Frontal cortex (tissue), 4 donors: ENCODE data around the gene IFI44. TPM values are rescaled to one million over a fixed set of nuclear protein-coding genes. Genes with fewer than 3 reads are reported as not detected.

Experiments
- DNase-seq, 2 donors: peaks; one replicate each; pipeline ENCODE4 v3.0.0; 2012; ENCODE audit warnings: low spot score in 2 of 2
- FAIRE-seq: peaks from 2 replicates; lab custom pipeline; 2012; peaks lifted over from hg19 to GRCh38; lab: Jason Lieb, UNC
- total RNA-seq: library from RNA; depleted of rRNA; stranded (reverse); fragments of >200 nt; gene quantifications from one replicate; pipeline ENCODE4 v1.2.3, GENCODE V29; 2014
- donor health status: control.
- donor health status: control.
- donor health status: control.

IFI44 gene, protein sequence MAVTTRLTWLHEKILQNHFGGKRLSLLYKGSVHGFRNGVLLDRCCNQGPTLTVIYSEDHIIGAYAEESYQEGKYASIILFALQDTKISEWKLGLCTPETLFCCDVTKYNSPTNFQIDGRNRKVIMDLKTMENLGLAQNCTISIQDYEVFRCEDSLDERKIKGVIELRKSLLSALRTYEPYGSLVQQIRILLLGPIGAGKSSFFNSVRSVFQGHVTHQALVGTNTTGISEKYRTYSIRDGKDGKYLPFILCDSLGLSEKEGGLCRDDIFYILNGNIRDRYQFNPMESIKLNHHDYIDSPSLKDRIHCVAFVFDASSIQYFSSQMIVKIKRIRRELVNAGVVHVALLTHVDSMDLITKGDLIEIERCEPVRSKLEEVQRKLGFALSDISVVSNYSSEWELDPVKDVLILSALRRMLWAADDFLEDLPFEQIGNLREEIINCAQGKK
- 34.2 TPM for total RNA-seq

DNA sequence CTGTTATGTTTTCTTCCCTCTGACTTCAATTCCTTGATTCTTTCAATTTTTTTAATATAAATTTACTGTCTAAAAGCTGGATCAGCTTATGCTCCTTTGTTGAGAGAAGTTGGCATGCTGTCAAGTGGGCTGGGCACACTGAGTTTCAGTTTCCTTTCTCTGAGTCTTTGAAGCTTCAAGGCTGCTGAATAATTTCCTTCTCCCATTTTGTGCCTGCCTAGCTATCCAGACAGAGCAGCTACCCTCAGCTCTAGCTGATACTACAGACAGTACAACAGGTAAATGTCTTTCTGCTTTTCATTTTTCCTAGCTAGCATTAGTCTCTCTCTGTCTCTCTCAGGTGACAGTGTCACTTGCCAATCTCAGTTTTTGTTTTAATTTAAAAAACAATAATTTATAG is at the start of gene IFI44:
Gene IFI44 (plus strand): TSS at position 204 of the 400 bp plus-strand sequence. CDS start 365 bp downstream, outside the sequence.
- DNase-seq (peak; percentile 1 to 31), FAIRE-seq (no peak)

DNA sequence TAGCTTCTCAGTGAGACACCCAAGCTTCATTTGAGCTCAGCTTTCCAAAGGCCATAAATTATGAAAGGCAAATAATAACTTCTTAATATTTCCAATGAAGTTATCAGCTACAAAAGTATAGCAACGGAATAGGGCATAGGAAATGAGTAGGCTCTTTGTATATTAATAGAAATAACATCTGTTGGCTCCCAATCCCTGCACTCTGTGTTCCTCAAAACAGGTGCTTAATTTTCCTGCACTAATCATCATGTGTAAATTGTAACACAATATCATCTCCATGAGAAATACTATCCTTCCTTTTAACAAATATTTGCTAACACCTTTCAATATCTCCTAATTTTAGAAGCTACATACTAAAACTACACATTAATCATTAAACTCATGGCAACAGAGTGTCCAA is 48.6 kb upstream of the IFI44 start:
- DNase-seq (no peak), FAIRE-seq (no peak)

DNA sequence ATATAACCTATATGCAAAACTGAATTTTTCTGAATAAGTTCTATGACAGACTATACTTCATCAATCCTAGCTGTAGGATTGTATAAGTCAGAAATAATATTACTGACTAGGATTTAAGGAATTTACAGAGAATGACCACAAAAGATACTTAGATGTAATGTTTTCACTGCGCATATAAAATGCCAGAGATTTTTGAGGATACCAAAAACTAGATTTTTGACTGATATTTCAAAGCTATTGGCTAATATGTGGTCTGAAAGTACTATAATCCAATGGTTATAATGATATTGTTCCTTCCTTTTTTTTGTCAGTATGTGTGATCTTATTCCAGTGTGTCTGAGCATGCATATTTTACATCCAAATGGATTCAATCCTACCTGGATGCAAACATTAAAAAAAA is 46.4 kb upstream of the IFI44 start:
- DNase-seq (no peak), FAIRE-seq (no peak)

DNA sequence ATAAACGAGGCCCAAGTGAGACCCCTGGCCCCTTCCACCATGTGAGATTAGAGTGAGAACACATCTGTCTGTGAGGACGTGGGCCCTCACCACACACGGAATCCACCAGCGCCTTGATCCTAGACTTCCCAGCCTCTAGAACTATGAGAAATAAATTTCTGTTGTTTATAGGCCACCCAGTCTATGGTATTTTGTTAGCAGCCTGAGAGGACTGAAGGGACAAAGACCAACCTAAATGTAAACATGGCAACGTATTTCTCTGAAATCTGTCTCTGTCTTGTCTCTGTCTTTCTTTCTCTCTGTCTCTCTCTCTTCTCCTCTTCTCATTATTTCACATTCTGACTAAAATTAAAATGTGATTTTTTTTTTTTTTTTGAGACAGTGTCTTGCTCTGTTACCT is 45.0 kb upstream of the IFI44 start:
- no peak for FAIRE-seq
- DNase-seq: no peak

DNA sequence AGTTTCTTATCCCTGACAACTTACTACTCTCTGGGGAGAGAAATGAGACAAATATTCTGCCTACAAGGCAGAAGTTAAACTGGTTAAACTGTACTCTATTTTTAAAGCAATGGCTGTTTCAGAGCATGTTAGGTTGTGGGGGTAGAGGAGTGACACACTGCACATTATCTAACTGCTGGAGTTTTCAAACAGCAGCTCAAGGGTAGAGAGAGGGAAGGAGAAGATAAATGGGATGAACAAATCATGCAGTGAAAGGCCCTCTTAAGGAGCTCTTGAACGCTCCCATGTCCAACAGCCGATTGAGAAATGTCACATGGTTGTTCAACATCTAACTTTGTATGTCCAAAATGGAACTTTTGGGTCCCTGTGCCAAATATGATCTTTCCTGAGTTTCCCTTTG is 43.4 kb upstream of the IFI44 start:
- FAIRE-seq (no peak), DNase-seq (no peak)

DNA sequence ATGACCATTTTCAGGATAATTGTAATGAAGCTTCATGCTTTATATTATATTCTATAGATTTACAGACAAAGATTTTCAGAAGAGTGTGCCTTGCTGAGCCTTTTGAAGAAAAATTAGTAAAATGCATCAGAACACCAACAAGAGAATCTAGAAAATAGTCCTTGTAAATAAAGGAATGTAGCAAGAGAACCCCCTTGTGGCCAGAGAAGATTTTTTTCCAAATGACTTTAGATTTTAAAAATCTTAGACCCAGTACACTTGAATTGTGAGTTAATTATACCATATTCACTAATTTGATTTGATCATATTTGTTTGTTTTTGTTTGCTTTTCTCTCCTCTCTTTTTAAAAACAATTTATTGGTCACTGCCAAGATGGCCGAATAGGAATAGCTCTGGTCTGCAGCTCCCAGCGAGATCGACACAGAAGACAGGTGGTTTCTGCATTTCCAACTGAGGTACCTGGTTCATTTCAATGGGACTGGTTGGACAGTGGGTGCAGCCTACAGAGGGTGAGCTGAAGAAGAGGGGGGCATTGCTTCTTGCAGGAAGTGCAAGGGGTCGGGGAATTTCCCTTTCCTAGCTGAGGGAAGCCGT is 42.2 kb upstream of the IFI44 start:
- DNase-seq (peak in 1 of 2 donors; percentile 18), FAIRE-seq (peak; percentile 52)

DNA sequence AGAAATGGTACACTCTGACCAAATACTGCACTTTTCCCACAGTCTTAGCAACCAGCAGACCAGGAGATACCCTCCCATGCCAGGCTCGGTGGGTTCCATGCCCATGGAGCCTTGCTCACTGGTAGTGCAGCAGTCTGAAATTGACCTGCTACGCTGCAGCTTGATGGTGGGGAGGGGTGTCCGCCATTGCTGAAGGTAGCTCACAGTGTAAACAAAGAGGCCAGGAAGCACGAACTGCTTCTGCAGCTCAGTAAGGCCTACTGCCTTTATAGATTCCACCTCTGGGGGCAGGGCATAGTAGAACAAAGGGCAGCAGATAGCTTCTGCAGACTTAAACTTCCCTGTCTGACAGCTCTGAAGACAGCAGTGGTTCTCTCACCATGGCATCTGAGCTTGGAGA is 41.7 kb upstream of the IFI44 start:
- FAIRE-seq: no peak
- no peak for DNase-seq

DNA sequence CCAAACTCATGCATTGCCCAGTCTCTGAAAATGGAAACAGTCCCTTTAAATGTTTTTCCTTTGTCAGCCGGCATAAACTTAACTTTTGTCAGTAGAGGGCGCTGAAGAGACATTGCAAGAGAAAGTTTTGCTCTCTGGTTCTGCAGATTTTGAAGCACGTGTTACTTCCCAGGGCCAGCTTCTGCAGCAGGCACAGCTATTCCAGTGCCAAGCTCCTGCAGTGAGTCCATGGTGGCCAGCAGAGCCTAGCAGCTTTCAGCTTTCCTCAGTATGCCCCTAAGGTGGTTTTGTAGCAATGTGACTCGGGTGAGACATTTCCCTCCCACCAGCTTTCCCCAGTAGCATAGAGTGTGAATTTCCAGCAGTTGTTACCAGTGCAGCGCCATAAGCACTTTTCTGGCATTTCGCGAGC is 32.0 kb upstream of the IFI44 start:
- FAIRE-seq (peak; percentile 83), DNase-seq (peak; percentile 19 to 20)

DNA sequence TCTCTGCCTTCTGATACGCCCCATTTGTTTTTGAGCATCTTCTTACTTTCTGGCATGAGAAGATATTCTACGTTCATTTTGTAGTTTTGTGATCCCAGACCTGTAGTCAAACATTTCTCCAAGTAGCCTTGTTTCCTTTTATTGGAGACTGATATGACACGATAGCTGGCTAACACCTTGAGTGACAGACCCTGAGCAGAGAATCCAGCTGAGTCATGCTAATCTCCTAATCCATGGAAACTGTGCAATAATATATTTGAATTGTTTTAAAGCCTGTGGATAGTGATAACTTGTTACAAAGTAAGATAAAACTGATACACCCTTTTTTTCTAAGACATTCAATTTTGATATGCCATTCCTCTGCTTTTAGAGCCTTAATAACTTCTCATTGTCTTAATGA is 30.6 kb upstream of the IFI44 start:
- FAIRE-seq (no peak), DNase-seq (no peak)

DNA sequence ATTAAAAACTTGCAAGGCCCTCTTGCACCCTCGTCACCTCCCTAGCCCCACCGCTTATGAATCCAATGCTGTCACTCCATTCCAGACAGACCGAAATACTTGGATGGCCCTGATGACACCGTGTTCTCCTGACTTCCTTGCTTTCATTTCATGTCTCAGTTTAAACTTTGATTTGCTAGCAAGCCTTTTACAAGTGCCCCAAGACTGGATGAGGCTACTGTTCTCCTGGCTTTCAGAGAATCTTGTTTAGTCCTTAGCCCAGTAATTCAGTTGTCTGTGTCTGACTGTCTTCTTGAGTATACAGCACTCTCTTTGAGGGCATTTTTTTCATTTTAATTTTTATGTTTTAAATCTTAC is 30.2 kb upstream of the IFI44 start:
- FAIRE-seq: no peak
- no peak for DNase-seq

DNA sequence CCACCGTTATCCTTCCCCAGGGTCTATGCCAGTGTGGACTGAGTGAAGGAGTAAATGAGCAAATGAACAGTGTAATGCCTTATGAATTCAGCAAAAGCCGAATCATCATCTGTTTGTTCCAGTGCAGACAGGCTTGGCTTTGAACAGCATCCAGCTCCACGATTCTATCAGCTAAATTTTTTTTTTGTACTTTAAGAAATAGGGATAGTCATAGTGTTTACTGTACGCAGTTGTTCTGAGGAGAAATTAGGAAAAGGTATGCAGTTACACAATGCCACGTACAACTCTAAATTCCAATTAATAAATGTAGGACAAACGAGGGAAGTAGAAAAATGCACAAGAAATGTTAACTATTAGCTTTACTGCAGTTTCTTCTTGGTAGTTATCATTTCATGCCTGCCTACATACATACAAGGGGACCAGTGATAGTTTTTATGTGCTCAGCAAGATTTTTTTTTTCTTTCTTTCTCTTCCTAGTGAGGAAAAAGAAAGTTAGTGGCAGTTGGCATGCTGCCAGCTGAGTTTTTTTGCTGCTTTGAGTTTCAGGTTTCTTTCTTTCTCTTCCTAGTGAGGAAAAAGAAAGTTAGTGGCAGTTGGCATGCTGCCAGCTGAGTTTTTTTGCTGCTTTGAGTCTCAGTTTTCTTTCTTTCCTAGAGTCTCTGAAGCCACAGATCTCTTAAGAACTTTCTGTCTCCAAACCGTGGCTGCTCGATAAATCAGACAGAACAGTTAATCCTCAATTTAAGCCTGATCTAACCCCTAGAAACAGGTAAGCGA is 29.6 kb upstream of the IFI44 start, which contains the start of gene IFI44L:
Gene IFI44L (plus strand): TSS at position 646 of the 777 bp plus-strand sequence. CDS start 7,468 bp downstream, outside the sequence.
- FAIRE-seq: no peak
- DNase-seq: no peak

DNA sequence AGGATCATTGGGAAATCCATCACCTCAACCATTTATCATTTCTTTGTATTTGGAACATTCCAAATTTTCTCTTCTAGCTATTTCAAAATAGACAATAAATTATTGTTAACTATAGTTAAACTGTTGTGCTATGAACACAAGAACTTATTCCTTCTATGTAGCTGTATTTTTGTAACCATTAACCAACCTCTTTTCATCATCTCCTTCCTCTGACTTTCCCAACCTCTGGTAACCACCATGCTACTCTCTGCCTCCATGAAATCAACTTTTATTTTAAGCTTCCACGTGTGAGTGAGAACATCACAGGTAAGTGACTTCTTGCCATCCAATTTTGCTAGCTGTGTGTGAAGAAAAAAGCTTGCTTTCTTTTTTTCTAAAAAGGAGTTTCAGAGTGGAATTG is 29.0 kb upstream of the IFI44 start:
- no peak for DNase-seq
- FAIRE-seq: no peak

DNA sequence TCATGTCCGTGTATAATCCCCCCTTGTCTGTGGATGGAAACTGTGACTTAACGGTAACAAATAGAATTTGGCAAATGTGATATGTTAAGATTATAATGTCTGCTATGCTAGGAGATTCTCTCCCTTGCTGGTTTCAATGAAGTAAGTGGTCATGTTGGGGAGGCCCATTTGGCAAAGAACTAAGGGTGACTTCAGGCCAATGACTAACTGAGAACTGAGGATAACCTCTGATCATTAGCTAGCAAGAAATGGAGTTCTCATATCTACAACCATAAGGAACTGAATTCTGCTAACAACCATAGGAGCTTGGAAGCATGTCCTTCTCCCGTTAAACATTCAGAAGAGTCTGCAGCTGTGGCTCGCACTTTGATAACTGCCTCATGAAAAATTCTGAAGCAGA is 27.1 kb upstream of the IFI44 start:
- FAIRE-seq (no peak), DNase-seq (no peak)

DNA sequence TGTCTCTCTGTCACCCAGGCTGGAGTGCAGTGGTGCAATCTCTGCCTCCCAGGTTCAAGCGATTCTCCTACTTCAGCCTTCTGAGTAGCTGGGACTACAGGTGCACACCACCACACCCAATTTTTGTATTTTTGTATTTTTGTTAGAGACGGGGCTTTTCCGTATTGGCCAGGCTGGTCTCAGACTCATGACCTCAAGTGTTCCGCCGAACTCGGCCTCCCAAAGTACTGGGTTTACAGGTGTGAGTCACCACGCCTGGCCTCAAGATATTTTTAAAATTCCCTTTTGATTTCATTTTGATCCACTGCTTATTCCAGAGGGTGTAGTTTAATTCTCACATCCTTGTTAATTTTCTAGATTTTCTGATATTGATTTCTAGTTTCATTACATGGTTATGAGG is 25.6 kb upstream of the IFI44 start:
- no peak for FAIRE-seq
- DNase-seq: no peak

DNA sequence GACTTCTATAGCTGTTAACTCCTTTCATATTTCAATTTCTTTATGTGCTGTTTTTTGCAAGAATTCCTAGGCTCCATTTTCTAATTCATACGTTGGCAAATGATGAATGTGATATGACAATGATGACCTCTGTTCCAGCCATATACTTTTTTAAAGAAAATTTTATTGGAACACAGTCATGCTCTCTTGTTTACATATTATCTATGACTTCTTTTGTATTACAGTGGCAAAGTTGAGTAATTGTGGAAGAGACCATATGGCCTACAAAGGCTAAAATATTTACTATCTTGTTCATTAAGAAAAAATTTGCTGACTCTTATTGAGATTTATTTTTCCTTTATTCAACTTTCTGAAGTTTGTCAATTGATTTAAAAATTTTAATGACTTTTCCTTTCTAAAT is 22.3 kb upstream of the IFI44 start:
- FAIRE-seq: peak; percentile 66
- DNase-seq: no peak

DNA sequence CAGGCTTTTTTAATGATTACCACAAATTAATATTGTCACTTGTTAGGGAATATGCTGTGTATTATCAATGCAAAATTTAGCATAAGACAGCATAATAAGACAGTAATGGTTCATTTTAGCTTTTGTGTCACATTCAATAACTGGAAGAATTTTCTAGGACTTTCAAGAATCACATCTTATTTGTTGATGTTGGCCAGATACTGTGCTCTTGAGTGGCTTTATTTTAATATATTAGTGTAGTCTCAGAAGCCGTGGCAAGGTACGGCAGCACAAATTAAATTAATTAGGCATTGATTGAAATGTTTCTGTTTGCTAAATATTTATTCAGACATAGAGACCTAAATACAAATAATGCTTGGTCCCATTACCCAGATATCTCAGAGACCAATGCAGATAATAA is 19.0 kb upstream of the IFI44 start:
- FAIRE-seq (no peak), DNase-seq (no peak)

DNA sequence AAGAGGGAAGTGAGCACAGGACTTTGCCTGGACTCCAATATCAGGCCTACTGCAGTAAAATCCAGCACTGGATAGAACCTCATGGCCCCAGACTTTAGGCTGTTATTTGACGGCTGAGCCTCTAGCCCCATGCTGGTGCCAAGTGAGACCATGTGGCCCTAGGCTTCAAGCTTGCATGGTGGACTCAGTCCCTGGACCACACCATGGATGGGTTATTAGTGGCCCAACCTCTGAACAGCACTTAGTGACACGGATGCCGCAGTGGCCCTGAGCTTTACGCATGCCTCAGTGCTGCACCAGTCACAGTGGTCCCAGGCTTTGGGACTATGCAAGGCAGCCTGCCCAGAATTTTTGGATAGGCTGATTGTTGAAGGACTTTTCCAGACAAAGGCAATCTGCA is 16.4 kb upstream of the IFI44 start:
- no peak for FAIRE-seq
- no peak for DNase-seq

DNA sequence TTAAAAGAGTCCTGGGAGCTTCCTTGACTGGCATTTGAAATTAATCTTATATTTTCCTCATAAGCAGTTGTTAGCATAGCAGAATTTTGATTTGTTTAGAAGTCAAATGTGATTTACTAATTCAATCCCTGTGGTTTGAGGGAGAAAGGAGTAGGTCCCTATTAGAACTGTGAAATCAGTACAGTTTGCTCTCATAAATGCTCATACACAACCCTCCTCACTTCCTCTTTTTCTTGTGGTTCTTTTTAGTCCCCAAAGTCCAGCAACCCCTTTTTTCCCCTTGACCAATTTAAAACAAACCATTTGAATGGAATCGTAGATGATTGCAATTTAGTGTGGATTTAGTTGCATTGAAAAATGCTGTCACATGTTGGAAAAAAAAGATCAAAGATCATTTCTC is 9.2 kb upstream of the IFI44 start:
- DNase-seq (no peak), FAIRE-seq (no peak)

DNA sequence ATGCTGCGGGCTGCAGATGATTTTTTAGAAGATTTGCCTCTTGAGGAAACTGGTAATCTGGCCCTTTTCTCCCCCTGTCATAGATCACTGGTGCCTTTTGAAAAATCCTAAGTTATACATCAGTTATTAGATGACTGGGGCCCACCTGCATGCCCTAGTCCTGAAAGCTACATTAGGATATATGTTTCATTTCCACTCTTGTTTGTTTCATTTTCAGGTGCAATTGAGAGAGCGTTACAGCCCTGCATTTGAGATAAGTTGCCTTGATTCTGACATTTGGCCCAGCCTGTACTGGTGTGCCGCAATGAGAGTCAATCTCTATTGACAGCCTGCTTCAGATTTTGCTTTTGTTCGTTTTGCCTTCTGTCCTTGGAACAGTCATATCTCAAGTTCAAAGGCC is 8.1 kb upstream of the IFI44 start:
- FAIRE-seq (no peak), DNase-seq (no peak)

DNA sequence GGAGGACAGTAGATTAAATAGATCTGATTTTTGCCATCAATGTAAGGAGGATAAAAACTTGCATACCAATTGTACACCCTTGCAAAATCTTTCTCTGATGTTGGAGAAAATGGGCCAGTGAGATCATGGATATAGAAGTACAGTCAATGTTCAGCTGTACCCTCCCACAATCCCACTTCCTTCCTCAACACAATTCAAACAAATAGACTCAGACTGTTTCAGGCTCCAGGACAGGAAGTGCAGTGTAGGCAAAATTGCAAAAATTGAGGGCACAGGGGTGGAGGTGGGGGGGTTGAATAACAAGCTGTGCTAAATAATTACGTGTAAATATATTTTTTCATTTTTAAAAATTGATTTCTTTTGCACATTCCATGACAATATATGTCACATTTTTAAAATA is 3.9 kb upstream of the IFI44 start:
- no peak for FAIRE-seq
- DNase-seq: no peak

DNA sequence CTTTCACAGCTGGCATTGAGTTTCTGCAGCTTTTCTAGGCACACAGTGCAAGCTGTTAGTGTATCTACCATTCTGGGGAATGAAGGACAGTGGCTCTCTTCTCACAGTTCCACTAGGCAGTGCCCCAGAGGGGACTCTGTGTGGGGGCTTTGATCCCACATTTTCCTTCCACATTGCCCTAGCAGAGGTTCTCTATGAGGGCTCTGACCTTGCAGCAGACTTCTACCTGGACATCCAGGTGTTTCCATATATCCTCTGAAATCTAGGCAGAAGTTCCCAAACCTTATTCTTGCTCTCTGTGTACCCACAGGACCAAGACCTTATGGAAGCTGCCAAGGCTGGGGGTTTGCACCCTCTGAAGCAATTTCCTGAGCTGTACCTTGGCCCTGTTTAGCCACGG is 2.4 kb upstream of the IFI44 start:
- no peak for FAIRE-seq

More for the DNA sequence above, 2.4 kb upstream of the IFI44 start:
- DNase-seq: no peak
